ENCODE results near the gene LRRC26. TPM values are rescaled to one million over a fixed set of nuclear protein-coding genes. Genes with fewer than 3 reads are reported as not detected.

LRRC26 gene
- not detected for total RNA-seq

GRCh38 chr9:137169896-137170358 is at the start of gene LRRC26:
Gene LRRC26, minus strand, starts transcription at chr9:137170051. Its CDS starts 108 bp downstream, at chr9:137169943.
- Histone ChIP-seq H3K27me3 (peaks cover 33% of the 10 kb centered on the region), H3K9me3 (no peaks in the 10 kb centered on the region), H3K4me3 (peak within 1 kb of the TSS; percentile 38 to 60), H3K36me3 (no peaks in the 10 kb centered on the region), H3K4me1 (peaks cover 11 to 15% of the 10 kb centered on the region in 2 donors), H3K27ac (no peak within 1 kb of the TSS)
- no peak for TF ChIP-seq CTCF (IDR thresholded peaks at IDR 0.05)
- intact Hi-C loops (cut with DNase I): no loop called here
- DNase-seq (ENCODE audit: low spot score in 2 of 2): no peak

- no peak overlapping the region for H3K4me3 ChIP-seq
- H3K4me1 ChIP-seq: peaks cover 5 to 14% of the 10 kb centered on the region in 2 donors
- H3K27me3 ChIP-seq: no peaks in the 10 kb centered on the region
- DNase-seq (ENCODE audit: low spot score in 2 of 2): no peak
- no peaks in the 10 kb centered on the region for H3K36me3 ChIP-seq
- intact Hi-C loops (cut with DNase I): no loop called here
- H3K9me3 ChIP-seq: no peaks in the 10 kb centered on the region
- no peak overlapping the region for H3K27ac ChIP-seq
- no peak for TF ChIP-seq CTCF (IDR thresholded peaks at IDR 0.05)
Measured at GRCh38 chr9:137218754-137219271, 49.0 kb upstream of the LRRC26 start.

- TF ChIP-seq CTCF (IDR thresholded peaks at IDR 0.05): no peak
- no peak overlapping the region for H3K27ac ChIP-seq
- no peak for DNase-seq (ENCODE audit: low spot score in 2 of 2)
- no peaks in the 10 kb centered on the region for H3K36me3 ChIP-seq
- H3K27me3 ChIP-seq: no peaks in the 10 kb centered on the region
- no peaks in the 10 kb centered on the region for H3K9me3 ChIP-seq
- H3K4me3 ChIP-seq: peak overlapping the region in 1 of 2 donors; percentile 30
- peaks cover 5 to 14% of the 10 kb centered on the region in 2 donors for H3K4me1 ChIP-seq
- intact Hi-C loops (cut with DNase I): no loop called here
Measured at GRCh38 chr9:137218212-137218753, 48.4 kb upstream of the LRRC26 start.

- Histone ChIP-seq H3K9me3 (no peaks in the 10 kb centered on the region), H3K4me1 (peaks cover 5 to 10% of the 10 kb centered on the region in 2 donors), H3K27ac (no peak overlapping the region), H3K36me3 (no peaks in the 10 kb centered on the region), H3K4me3 (peak overlapping the region in 1 of 2 donors; percentile 30), H3K27me3 (no peaks in the 10 kb centered on the region)
- TF ChIP-seq CTCF (IDR thresholded peaks at IDR 0.05): no peak
- no peak for DNase-seq (ENCODE audit: low spot score in 2 of 2)
- intact Hi-C loops (cut with DNase I): no loop called here
Measured at GRCh38 chr9:137217276-137218211, 47.7 kb upstream of the LRRC26 start.

- Histone ChIP-seq H3K9me3 (no peaks in the 10 kb centered on the region), H3K4me1 (peaks cover 1 to 3% of the 10 kb centered on the region in 2 donors), H3K27ac (no peak overlapping the region), H3K4me3 (no peak overlapping the region), H3K36me3 (no peaks in the 10 kb centered on the region), H3K27me3 (no peaks in the 10 kb centered on the region)
- TF ChIP-seq CTCF (IDR thresholded peaks at IDR 0.05): no peak
- intact Hi-C loops (cut with DNase I): no loop called here
- no peak for DNase-seq (ENCODE audit: low spot score in 2 of 2)
Measured at GRCh38 chr9:137216188-137216965, 46.5 kb upstream of the LRRC26 start.
